Epithelial cell of alveolus of lung (primary cell): ENCODE results near the gene ADH4. TPM values are rescaled to one million over a fixed set of nuclear protein-coding genes. Genes with fewer than 3 reads are reported as not detected.

ENCODE experiments used
- total RNA-seq: library from RNA; depleted of rRNA; stranded (reverse); fragments of >200 nt; gene quantifications from 2 replicates; pipeline ENCODE4 v1.2.1, GENCODE V29; 2015

Gene ADH4
- not detected in 2 replicates for total RNA-seq

GRCh38 chr4:99144070-99144469, at the start of gene ADH4:
TSS of gene ADH4 (minus strand) at chr4:99144297. CDS start at chr4:99144222, 75 bp downstream.

GRCh38 chr4:99088481-99089365, 55.4 kb downstream of the ADH4 start, which contains the start of gene ADH5:
TSS of gene ADH5 (minus strand) at chr4:99088788. CDS start at chr4:99088700, 88 bp downstream.

Other genes starting within 250 kb of the ADH4 start
- gene EIF4E, start 215.2 kb downstream of the ADH4 start, total RNA-seq = 67.1 and 106 TPM in 2 replicates
- gene METAP1, start 148.6 kb downstream of the ADH4 start, total RNA-seq = 38.5 and 54.9 TPM in 2 replicates
- gene ADH5, start 55.5 kb downstream of the ADH4 start, total RNA-seq = 129 and 168 TPM in 2 replicates
- 0.64 TPM in 1 of 2 replicates, not detected in the other for gene ADH6, start 74.9 kb upstream of the ADH4 start, total RNA-seq
- gene ADH1A, start 146.7 kb upstream of the ADH4 start, total RNA-seq = not detected in 2 replicates
- gene ADH1B, start 177.1 kb upstream of the ADH4 start, total RNA-seq = 0.65 and 301 TPM in 2 replicates
- gene ADH1C, start 208.4 kb upstream of the ADH4 start, total RNA-seq = 0.13 and 2.2 TPM in 2 replicates